H9 (cell line): ENCODE measurements around the gene BAZ1B. TPM values are rescaled to one million over a fixed set of nuclear protein-coding genes. Genes with fewer than 3 reads are reported as not detected.

Source experiments
- DNase-seq: peaks from one replicate; pipeline ENCODE4 v3.0.0-alpha.2; 2017
- H2AFZ ChIP-seq: one replicate; pipeline ENCODE4 v1.6.1; 2013; ENCODE audit warnings: mild to moderate bottlenecking, low read length, control low read depth, moderate library complexity
- H2AK5ac ChIP-seq: 2 replicates; pipeline ENCODE4 v1.6.1; 2013; ENCODE audit warnings: low read length, control low read depth, mixed read lengths; ENCODE audit not compliant: insufficient read length
- H2BK120ac ChIP-seq: one replicate; pipeline ENCODE4 v1.6.1; 2013; ENCODE audit warnings: low read depth, mild to moderate bottlenecking, low read length, control low read depth, inconsistent platforms; ENCODE audit not compliant: poor library complexity, severe bottlenecking
- H2BK12ac ChIP-seq: 2 replicates; pipeline ENCODE4 v1.6.1; 2013; ENCODE audit warnings: low read length, control low read depth, mixed read lengths, low read depth; ENCODE audit not compliant: insufficient read length
- H2BK15ac ChIP-seq: 2 replicates; pipeline ENCODE4 v1.6.1; 2013; ENCODE audit warnings: low read depth, low read length, control low read depth
- H2BK20ac ChIP-seq: one replicate; pipeline ENCODE4 v1.6.1; 2013; ENCODE audit warnings: low read depth, mild to moderate bottlenecking, low read length, control low read depth, inconsistent platforms; ENCODE audit not compliant: poor library complexity, severe bottlenecking
- H2BK5ac ChIP-seq: 2 replicates; pipeline ENCODE4 v1.6.1; 2013; ENCODE audit warnings: low read length, control low read depth, mixed read lengths; ENCODE audit not compliant: insufficient read length
- H3K14ac ChIP-seq: 2 replicates; pipeline ENCODE4 v1.6.1; 2013; ENCODE audit warnings: low read length, control low read depth; ENCODE audit not compliant: insufficient read depth
- H3K18ac ChIP-seq: 2 replicates; pipeline ENCODE4 v1.6.1; 2013; ENCODE audit warnings: low read depth, mild to moderate bottlenecking, mixed read lengths, low read length, control low read depth; ENCODE audit not compliant: insufficient read length
- H3K23ac ChIP-seq: 2 replicates; pipeline ENCODE4 v1.6.1; 2013; ENCODE audit warnings: low read length, control low read depth, mixed read lengths, low read depth; ENCODE audit not compliant: insufficient read length
- H3K23me2 ChIP-seq: 2 replicates; pipeline ENCODE4 v1.6.1; 2013; ENCODE audit warnings: low read depth, mild to moderate bottlenecking, mixed read lengths, low read length, control low read depth; ENCODE audit not compliant: insufficient read length, poor library complexity, severe bottlenecking
- H3K27ac ChIP-seq: 2 replicates; pipeline ENCODE4 v1.5.1; 2013; ENCODE audit warnings: low read length, control low read depth, mixed read lengths, low read depth; ENCODE audit not compliant: insufficient read length
- H3K27me3 ChIP-seq: 2 replicates; pipeline ENCODE4 v1.6.1; 2013; ENCODE audit warnings: low read length, control low read depth, inconsistent platforms; ENCODE audit not compliant: insufficient read depth
- H3K4ac ChIP-seq: 2 replicates; pipeline ENCODE4 v1.6.1; 2013; ENCODE audit warnings: low read depth, mild to moderate bottlenecking, control low read depth, inconsistent platforms, low read length, moderate library complexity
- H3K4me1 ChIP-seq: 2 replicates; pipeline ENCODE4 v1.6.1; 2013; ENCODE audit warnings: low read length, control low read depth, inconsistent platforms; ENCODE audit not compliant: insufficient read depth
- H3K4me2 ChIP-seq: 2 replicates; pipeline ENCODE4 v1.6.1; 2013; ENCODE audit warnings: low read length, control low read depth, mixed read lengths; ENCODE audit not compliant: insufficient read length, insufficient read depth
- H3K56ac ChIP-seq: 2 replicates; pipeline ENCODE4 v1.6.1; 2013; ENCODE audit warnings: low read depth, mild to moderate bottlenecking, mixed read lengths, low read length, control low read depth; ENCODE audit not compliant: insufficient read length
- H3K79me1 ChIP-seq: 2 replicates; pipeline ENCODE4 v1.6.1; 2013; ENCODE audit warnings: low read depth, mild to moderate bottlenecking, moderate library complexity, low read length, control low read depth, inconsistent platforms; ENCODE audit not compliant: insufficient read depth, poor library complexity, severe bottlenecking
- H3K79me2 ChIP-seq: 2 replicates; pipeline ENCODE4 v1.6.1; 2013; ENCODE audit warnings: low read length, control low read depth, inconsistent platforms; ENCODE audit not compliant: insufficient read depth
- H3K9ac ChIP-seq: 2 replicates; pipeline ENCODE4 v1.6.1; 2013; ENCODE audit warnings: low read length, control low read depth, mixed read lengths; ENCODE audit not compliant: insufficient read length; ENCODE audit errors: extremely low read depth
- H3K9me3 ChIP-seq: one replicate; pipeline ENCODE4 v1.6.1; 2013; ENCODE audit warnings: low read depth, low read length, inconsistent platforms; ENCODE audit not compliant: control insufficient read depth
- H3T11ph ChIP-seq: one replicate; pipeline ENCODE4 v1.6.1; 2013; ENCODE audit warnings: mild to moderate bottlenecking, low read length, control low read depth, inconsistent platforms
- H4K20me1 ChIP-seq: one replicate; pipeline ENCODE4 v1.6.1; 2013; ENCODE audit not compliant: control insufficient read depth, insufficient read length, insufficient read depth
- H4K5ac ChIP-seq: 2 replicates; pipeline ENCODE4 v1.6.1; 2013; ENCODE audit warnings: low read depth, mild to moderate bottlenecking, mixed read lengths, low read length, control low read depth; ENCODE audit not compliant: insufficient read length
- H4K8ac ChIP-seq: replicated peaks from 2 replicates; pipeline ENCODE4 v1.6.1; 2013; ENCODE audit warnings: low read length, control low read depth, mixed read lengths, low read depth; ENCODE audit not compliant: insufficient read length
- H4K91ac ChIP-seq: 2 replicates; pipeline ENCODE4 v1.6.1; 2013; ENCODE audit warnings: low read depth, mild to moderate bottlenecking, moderate library complexity, mixed read lengths, low read length, control low read depth; ENCODE audit not compliant: insufficient read length
- H3K27ac Mint-ChIP-seq, 3 experiments: 2 replicates in 2 of 3; 3 replicates in 1 of 3; pipeline ENCODE4 v1.8.0; 2020 to 2021; ENCODE audit warnings: mixed read lengths in 3 of 3, mild to moderate bottlenecking in 1 of 3, moderate library complexity in 1 of 3
- H3K27me3 Mint-ChIP-seq: 2 replicates; pipeline ENCODE4 v1.8.0; 2021; ENCODE audit warnings: low read depth, mild to moderate bottlenecking, moderate library complexity, mixed read lengths
- H3K36me3 Mint-ChIP-seq, 3 experiments: 2 replicates in 2 of 3; 3 replicates in 1 of 3; pipeline ENCODE4 v1.8.0; 2020 to 2021; ENCODE audit warnings: low read depth in 3 of 3, mixed read lengths in 3 of 3; ENCODE audit not compliant: insufficient read depth in 1 of 3
- H3K4me1 Mint-ChIP-seq, 2 experiments: 2 replicates each; pipeline ENCODE4 v1.8.0; 2020; ENCODE audit warnings: mixed read lengths in 2 of 2
- H3K4me3 Mint-ChIP-seq, 2 experiments: 2 replicates in 1 of 2; 3 replicates in 1 of 2; pipeline ENCODE4 v1.8.0; 2020 to 2021; ENCODE audit warnings: mild to moderate bottlenecking in 2 of 2, mixed read lengths in 2 of 2, moderate library complexity in 1 of 2
- H3K9me3 Mint-ChIP-seq, 2 experiments: 2 replicates in 1 of 2; 3 replicates in 1 of 2; pipeline ENCODE4 v1.8.0; 2020; ENCODE audit warnings: mild to moderate bottlenecking in 2 of 2, mixed read lengths in 2 of 2, moderate library complexity in 1 of 2
- WGBS: extraction: QIAGEN DNeasy Blood & Tissue Kit; methylation state at CpG from one replicate; pipeline ENCODE4 v1.1.7; 2013; ENCODE audit warnings: missing lambda C conversion rate, low lambda C conversion rate, mixed read lengths; ENCODE audit not compliant: insufficient read length; ENCODE audit errors: extremely low coverage; 5-methylcytosine and 5-hydroxymethylcytosine counted together
- total RNA-seq: library from RNA; stranded (reverse); gene quantifications from 2 replicates; pipeline ENCODE4 v1.2.1, GENCODE V29; 2021
- TF ChIP-seq, protein P1 (sequence below): fragments of 200-600 bp; sonication (generic); conservative IDR thresholded peaks from 3 replicates; pipeline ENCODE4 v1.8.0; 2021; ENCODE audit warnings: antibody characterized with exemption, mild to moderate bottlenecking

The BAZ1B gene
- total RNA-seq, 1 experiment from 2014 or later, result 96.4 TPM

DNA sequence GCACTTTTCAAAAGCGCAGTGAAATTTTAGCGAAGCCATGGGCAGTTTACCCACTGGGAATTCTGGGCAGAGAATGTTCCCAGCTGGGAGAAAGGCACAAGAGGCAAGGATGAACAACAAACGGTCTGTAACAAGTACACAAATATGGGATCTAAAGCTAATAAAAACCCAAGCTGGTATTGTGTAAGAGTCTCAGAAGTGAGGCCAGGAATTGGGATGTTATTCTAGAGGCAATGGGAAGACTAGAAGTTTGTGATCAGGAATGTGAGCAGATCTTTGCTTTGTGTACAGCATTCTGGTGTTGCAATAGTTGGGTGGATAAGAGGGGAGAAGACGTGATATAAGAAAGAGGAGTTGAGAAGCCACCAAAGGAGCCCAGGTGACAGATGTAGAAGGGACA is 73.5 kb downstream of the BAZ1B start:
- H3K14ac ChIP-seq, result no peak overlapping the region
- peaks cover 6 to 8% of the 10 kb centered on the region in 2 experiments for H3K4me1 Mint-ChIP-seq
- H2BK120ac ChIP-seq, result no peak overlapping the region
- no peak overlapping the region for H2AFZ ChIP-seq
- TF ChIP-seq, protein P1, sequence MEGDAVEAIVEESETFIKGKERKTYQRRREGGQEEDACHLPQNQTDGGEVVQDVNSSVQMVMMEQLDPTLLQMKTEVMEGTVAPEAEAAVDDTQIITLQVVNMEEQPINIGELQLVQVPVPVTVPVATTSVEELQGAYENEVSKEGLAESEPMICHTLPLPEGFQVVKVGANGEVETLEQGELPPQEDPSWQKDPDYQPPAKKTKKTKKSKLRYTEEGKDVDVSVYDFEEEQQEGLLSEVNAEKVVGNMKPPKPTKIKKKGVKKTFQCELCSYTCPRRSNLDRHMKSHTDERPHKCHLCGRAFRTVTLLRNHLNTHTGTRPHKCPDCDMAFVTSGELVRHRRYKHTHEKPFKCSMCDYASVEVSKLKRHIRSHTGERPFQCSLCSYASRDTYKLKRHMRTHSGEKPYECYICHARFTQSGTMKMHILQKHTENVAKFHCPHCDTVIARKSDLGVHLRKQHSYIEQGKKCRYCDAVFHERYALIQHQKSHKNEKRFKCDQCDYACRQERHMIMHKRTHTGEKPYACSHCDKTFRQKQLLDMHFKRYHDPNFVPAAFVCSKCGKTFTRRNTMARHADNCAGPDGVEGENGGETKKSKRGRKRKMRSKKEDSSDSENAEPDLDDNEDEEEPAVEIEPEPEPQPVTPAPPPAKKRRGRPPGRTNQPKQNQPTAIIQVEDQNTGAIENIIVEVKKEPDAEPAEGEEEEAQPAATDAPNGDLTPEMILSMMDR, result no peak
- peaks cover 56 to 88% (median 76%) of the 10 kb centered on the region in 3 experiments; a peak in 6 of 7 replicates for H3K36me3 Mint-ChIP-seq
- H3K18ac ChIP-seq, result no peak overlapping the region
- H3K27ac Mint-ChIP-seq, result no peak overlapping the region; a peak in 1 of 7 replicates
- no peak overlapping the region for H3K23ac ChIP-seq
- no peak overlapping the region for H3K56ac ChIP-seq
- H3K4me1 ChIP-seq, result no peaks in the 10 kb centered on the region
- no peak overlapping the region for H3K4ac ChIP-seq
- no peak overlapping the region for H2BK5ac ChIP-seq
- H2BK20ac ChIP-seq, result no peak overlapping the region
- no peaks in the 10 kb centered on the region for H4K20me1 ChIP-seq
- no CpG with 5 or more reads among the region's 4 CpGs for WGBS
- DNase-seq, result no peak
- no peaks in the 10 kb centered on the region for H3K9me3 ChIP-seq
- no peak overlapping the region for H3K9ac ChIP-seq
- no peak overlapping the region; a peak in 1 of 5 replicates for H3K4me3 Mint-ChIP-seq
- H2BK15ac ChIP-seq, result no peak overlapping the region
- H3K9me3 Mint-ChIP-seq, result no peaks in the 10 kb centered on the region
- H4K91ac ChIP-seq, result no peak overlapping the region
- no peak overlapping the region for H3K4me2 ChIP-seq
- no peak overlapping the region for H3T11ph ChIP-seq
- no peaks in the 10 kb centered on the region for H3K27me3 Mint-ChIP-seq
- no peaks in the 10 kb centered on the region for H3K27me3 ChIP-seq
- H3K79me1 ChIP-seq, result no peaks in the 10 kb centered on the region
- no peak overlapping the region for H2BK12ac ChIP-seq
- H4K5ac ChIP-seq, result no peak overlapping the region
- H3K27ac ChIP-seq, result no peak overlapping the region
- no peak overlapping the region for H2AK5ac ChIP-seq
- H3K23me2 ChIP-seq, result no peaks in the 10 kb centered on the region
- H3K79me2 ChIP-seq, result 0 out of 2 replicates have a peak, but pooled peaks cover 2% of the 10 kb centered on the region
- H4K8ac ChIP-seq, result no peak overlapping the region
